GM19395 (cell line): Measurements from ENCODE around the gene PLA2G4C.

ENCODE experiments used
- ATAC-seq: cut with Tn5 transposase; IDR thresholded peaks from one replicate; pipeline ENCODE4 v1.9.1; 2021; ENCODE audit warnings: mild to moderate bottlenecking, moderate library complexity; ENCODE audit not compliant: unreplicated experiment

The PLA2G4C gene

GRCh38 chr19:48061401-48062344, 48.9 kb downstream of the PLA2G4C start:
- ATAC-seq = no peak

GRCh38 chr19:48060381-48060780, 50.2 kb downstream of the PLA2G4C start:
- no peak for ATAC-seq

GRCh38 chr19:48059331-48059730, 51.3 kb downstream of the PLA2G4C start:
- ATAC-seq = no peak

- no peak for ATAC-seq
Observed at GRCh38 chr19:48053856-48054255, 56.8 kb downstream of the PLA2G4C start.

GRCh38 chr19:48053076-48053475, 57.5 kb downstream of the PLA2G4C start:
- no peak for ATAC-seq

GRCh38 chr19:48051335-48052033, 59.1 kb downstream of the PLA2G4C start:
- no peak for ATAC-seq

- ATAC-seq = no peak
Observed at GRCh38 chr19:48044561-48044960, 66.1 kb downstream of the PLA2G4C start.

- ATAC-seq = no peak
Observed at GRCh38 chr19:48043675-48044258, 66.8 kb downstream of the PLA2G4C start, which contains the start of gene CABP5. Gene CABP5 (minus strand): TSS chr19:48044079. CDS start chr19:48043922, 157 bp downstream.

GRCh38 chr19:48041877-48042580, 68.6 kb downstream of the PLA2G4C start:
- no peak for ATAC-seq

GRCh38 chr19:48036765-48037164, 73.9 kb downstream of the PLA2G4C start:
- no peak for ATAC-seq

GRCh38 chr19:48033604-48034003, 77.0 kb downstream of the PLA2G4C start:
- ATAC-seq = no peak

- no peak for ATAC-seq
Observed at GRCh38 chr19:48030073-48030472, 80.5 kb downstream of the PLA2G4C start.

GRCh38 chr19:48029431-48029830, 81.2 kb downstream of the PLA2G4C start:
- ATAC-seq = no peak

GRCh38 chr19:48025480-48025879, 85.1 kb downstream of the PLA2G4C start:
- no peak for ATAC-seq

- no peak for ATAC-seq
Observed at GRCh38 chr19:48023518-48023917, 87.1 kb downstream of the PLA2G4C start.

GRCh38 chr19:48023011-48023410, 87.6 kb downstream of the PLA2G4C start:
- ATAC-seq = no peak

- ATAC-seq = no peak
Observed at GRCh38 chr19:48020686-48021085, 89.9 kb downstream of the PLA2G4C start.

- no peak for ATAC-seq
Observed at GRCh38 chr19:48010932-48011758, 99.5 kb downstream of the PLA2G4C start.

- no peak for ATAC-seq
Observed at GRCh38 chr19:48006762-48007161, 103.9 kb downstream of the PLA2G4C start.

GRCh38 chr19:48004236-48004635, 106.4 kb downstream of the PLA2G4C start:
- ATAC-seq = no peak
